Aorta (tissue), 5 donors: Measurements from ENCODE around the gene TAF4. TPM values are rescaled to one million over a fixed set of nuclear protein-coding genes. Genes with fewer than 3 reads are reported as not detected.

Source experiments
- ATAC-seq: fragments of 200-7000 bp; cut with Tn5 transposase; one replicate; pipeline ENCODE4 v1.9.1; 2022; ENCODE audit warnings: moderate library complexity; ENCODE audit not compliant: low FRiP score
- DNase-seq, 2 donors: peaks; one replicate each; pipeline ENCODE4 v3.0.0-alpha.2; 2020
- H3K27ac ChIP-seq, 2 donors: one replicate each; pipeline ENCODE4 v1.5.1; 2013; ENCODE audit warnings: low read length in 2 of 2, mild to moderate bottlenecking in 2 of 2, moderate library complexity in 2 of 2, control low read depth in 1 of 2, inconsistent platforms in 1 of 2, low read depth in 1 of 2
- H3K27me3 ChIP-seq, 2 donors: one replicate each; pipeline ENCODE4 v1.6.1; 2013; ENCODE audit warnings: control low read depth in 1 of 2, low read length in 1 of 2, mild to moderate bottlenecking in 1 of 2, moderate library complexity in 1 of 2; ENCODE audit not compliant: insufficient read depth in 2 of 2, control insufficient read depth in 1 of 2
- H3K36me3 ChIP-seq, 2 donors: one replicate each; pipeline ENCODE4 v1.6.1; 2013; ENCODE audit warnings: control low read depth in 1 of 2, low read length in 1 of 2, mild to moderate bottlenecking in 1 of 2; ENCODE audit not compliant: insufficient read depth in 2 of 2, control insufficient read depth in 1 of 2
- H3K4me1 ChIP-seq, 2 donors: one replicate each; pipeline ENCODE4 v1.6.1; 2013; ENCODE audit warnings: low read length in 2 of 2, control low read depth in 1 of 2, mild to moderate bottlenecking in 1 of 2, moderate library complexity in 1 of 2; ENCODE audit not compliant: insufficient read depth in 2 of 2, control insufficient read depth in 1 of 2
- H3K4me3 ChIP-seq, 2 donors: one replicate each; pipeline ENCODE4 v1.5.1; 2013; ENCODE audit warnings: low read length in 2 of 2, control low read depth in 1 of 2, mild to moderate bottlenecking in 1 of 2
- H3K9me3 ChIP-seq: one replicate; pipeline ENCODE4 v1.6.1; 2013; ENCODE audit warnings: mild to moderate bottlenecking, low read length; ENCODE audit not compliant: control insufficient read depth
- WGBS, 2 donors: extraction: QIAGEN DNeasy Blood & Tissue Kit; methylation state at CpG; one replicate each; pipeline ENCODE4 v1.1.7; 2013; 5-methylcytosine and 5-hydroxymethylcytosine counted together
- intact Hi-C, 2 donors: fragments of 100-400 bp; cut with DNase I; formaldehyde crosslinking; loops; one replicate each; pipeline versions ENCODE4 v1.14.2 to v1.15.0; 2022
- polyA plus RNA-seq, 2 donors: library from polyadenylated mRNA; stranded (reverse); fragments of 200-250 nt; gene quantifications; one replicate each; pipeline ENCODE4 v1.2.3, GENCODE V29; 2013
- total RNA-seq, 2 donors: library from RNA; stranded (reverse); fragmentation: NEBNext Ultra II Directional; extraction: Animal tissue kit (Norgen Biotek cat#: 25700); gene quantifications; one replicate each; pipeline ENCODE4 v1.2.1, GENCODE V29; 2021
- donor health status: healthy with polysubstance abuse.
- donor health status: Bipolar disorder and iron deficiency.
- donor health status: DM: no; HTN: no; CAD: no.
- donor health status: DM: no; HTN: no; CAD: no.
- donor health status: DM: yes; HTN: yes; CAD: no.

The TAF4 gene
- total and polyA plus RNA-seq, 4 donors, result 2.5 to 19.5 (median 9.0) TPM

GRCh38 chr20:62019144-62019805, 46.4 kb downstream of the TAF4 start:
- Histone ChIP-seq H3K4me3 (no peak overlapping the region), H3K36me3 (no peaks in the 10 kb centered on the region), H3K4me1 (no peaks in the 10 kb centered on the region), H3K27me3 (no peaks in the 10 kb centered on the region), H3K27ac (no peak overlapping the region), H3K9me3 (no peaks in the 10 kb centered on the region)
- DNase-seq (peak in 1 of 2 donors; percentile 72), ATAC-seq (no peak)
- 90 to 91% methylated on average over 19 of the region's 19 CpGs for WGBS, 2 donors
- intact Hi-C loops, result no loop called here

GRCh38 chr20:62018437-62019143, 47.1 kb downstream of the TAF4 start:
- intact Hi-C loops, result no loop called here
- no peaks in the 10 kb centered on the region for H3K27me3 ChIP-seq
- WGBS, 2 donors, result 93 to 95% methylated on average over 23 of the region's 23 CpGs
- no peaks in the 10 kb centered on the region for H3K9me3 ChIP-seq
- no peaks in the 10 kb centered on the region for H3K4me1 ChIP-seq
- H3K36me3 ChIP-seq, result no peaks in the 10 kb centered on the region
- no peak for ATAC-seq
- H3K4me3 ChIP-seq, result no peak overlapping the region
- no peak overlapping the region for H3K27ac ChIP-seq
- no peak for DNase-seq

- Histone ChIP-seq H3K4me1 (no peaks in the 10 kb centered on the region), H3K27me3 (no peaks in the 10 kb centered on the region), H3K4me3 (no peak overlapping the region), H3K27ac (no peak overlapping the region), H3K9me3 (no peaks in the 10 kb centered on the region), H3K36me3 (no peaks in the 10 kb centered on the region)
- WGBS, 2 donors, result 81 to 82% methylated on average over 24 of the region's 24 CpGs
- DNase-seq (no peak), ATAC-seq (no peak)
- intact Hi-C loops, result no loop called here
These were observed 50.0 kb downstream of the TAF4 start for GRCh38 chr20:62015540-62016288.

GRCh38 chr20:62014889-62015537, 50.7 kb downstream of the TAF4 start:
- DNase-seq (no peak), ATAC-seq (no peak)
- Histone ChIP-seq H3K4me1 (no peaks in the 10 kb centered on the region), H3K27ac (no peak overlapping the region), H3K36me3 (no peaks in the 10 kb centered on the region), H3K4me3 (no peak overlapping the region), H3K27me3 (no peaks in the 10 kb centered on the region), H3K9me3 (no peaks in the 10 kb centered on the region)
- intact Hi-C loops, result loop anchor here in 1 of 2 donors (5.0 kb wide), 2 partner anchors 122 to 142 kb away; no protein-coding TSS in a partner anchor
- 78 to 82% methylated on average over 14 of the region's 14 CpGs for WGBS, 2 donors

- no peak for ATAC-seq
- no peak overlapping the region for H3K27ac ChIP-seq
- no peak for DNase-seq
These were observed 51.2 kb downstream of the TAF4 start for GRCh38 chr20:62014488-62014775.

GRCh38 chr20:62012631-62013030, 53.0 kb downstream of the TAF4 start:
- intact Hi-C loops, result loop anchor here in 1 of 2 donors (5.0 kb wide), 2 partner anchors 125 to 145 kb away; no protein-coding TSS in a partner anchor
- Histone ChIP-seq H3K4me1 (no peaks in the 10 kb centered on the region), H3K36me3 (peaks cover 0 to 3% of the 10 kb centered on the region in 2 donors), H3K4me3 (no peak overlapping the region), H3K9me3 (no peaks in the 10 kb centered on the region), H3K27ac (no peak overlapping the region), H3K27me3 (no peaks in the 10 kb centered on the region)
- no peak for ATAC-seq
- DNase-seq, result no peak
- 93 to 94% methylated on average over 12 of the region's 12 CpGs for WGBS, 2 donors

More at GRCh38 chr20:62014488-62014775, 51.2 kb downstream of the TAF4 start:
- no peak overlapping the region for H3K4me3 ChIP-seq
- no peaks in the 10 kb centered on the region for H3K27me3 ChIP-seq
- H3K4me1 ChIP-seq, result no peaks in the 10 kb centered on the region
- H3K36me3 ChIP-seq, result no peaks in the 10 kb centered on the region
- WGBS, 2 donors, result 90% methylated on average over 12 of the region's 12 CpGs
- intact Hi-C loops, result loop anchor here in 1 of 2 donors (5.0 kb wide), 2 partner anchors 123 to 143 kb away; no protein-coding TSS in a partner anchor
- H3K9me3 ChIP-seq, result no peaks in the 10 kb centered on the region

- ATAC-seq (no peak), DNase-seq (no peak)
- no peaks in the 10 kb centered on the region for H3K9me3 ChIP-seq
- H3K36me3 ChIP-seq, result peaks cover 0 to 3% of the 10 kb centered on the region in 2 donors
- no peak overlapping the region for H3K4me3 ChIP-seq
- intact Hi-C loops, result loop anchor here (2.0 to 5.0 kb wide), 3 partner anchors 125 to 145 kb away; no protein-coding TSS in a partner anchor
- H3K27me3 ChIP-seq, result no peaks in the 10 kb centered on the region
- no peaks in the 10 kb centered on the region for H3K4me1 ChIP-seq
- 92 to 93% methylated on average over 27 of the region's 27 CpGs for WGBS, 2 donors
- H3K27ac ChIP-seq, result no peak overlapping the region
These were observed 53.6 kb downstream of the TAF4 start for GRCh38 chr20:62011938-62012534.

- Histone ChIP-seq H3K36me3 (peaks cover 0 to 3% of the 10 kb centered on the region in 2 donors), H3K4me1 (no peaks in the 10 kb centered on the region), H3K4me3 (no peak overlapping the region), H3K27ac (no peak overlapping the region), H3K9me3 (no peaks in the 10 kb centered on the region), H3K27me3 (no peaks in the 10 kb centered on the region)
- WGBS, 2 donors, result 77 to 84% methylated on average over 6 of the region's 6 CpGs
- ATAC-seq, result no peak
- intact Hi-C loops, result loop anchor here (2.0 to 5.0 kb wide), 3 partner anchors 125 to 146 kb away; no protein-coding TSS in a partner anchor
- DNase-seq, result no peak
These were observed 54.3 kb downstream of the TAF4 start for GRCh38 chr20:62011403-62011790.
